ENCODE data around the gene MRC2.
A peak's percentile ranks its signal among the peaks of the same experiment; 100 is the strongest.

The MRC2 gene

GRCh38 chr17:62704381-62704971 lies 77.0 kb downstream of the MRC2 start:
- DNase-seq: peak; percentile 32

GRCh38 chr17:62705156-62705777 lies 77.8 kb downstream of the MRC2 start:
- no peak for DNase-seq

- no peak for DNase-seq
These were observed 78.5 kb downstream of the MRC2 start for GRCh38 chr17:62705778-62706597.

- no peak for DNase-seq
These were observed 79.3 kb downstream of the MRC2 start for GRCh38 chr17:62706598-62707424.

- DNase-seq: no peak
These were observed 79.9 kb downstream of the MRC2 start for GRCh38 chr17:62707425-62707739.

- no peak for DNase-seq
These were observed 81.1 kb downstream of the MRC2 start for GRCh38 chr17:62708587-62708986.

- no peak for DNase-seq
These were observed 84.7 kb downstream of the MRC2 start for GRCh38 chr17:62712171-62712581.

GRCh38 chr17:62713086-62713881 lies 85.8 kb downstream of the MRC2 start:
- no peak for DNase-seq

- DNase-seq: no peak
These were observed 86.7 kb downstream of the MRC2 start for GRCh38 chr17:62714016-62714777.

- DNase-seq: no peak
These were observed 88.5 kb downstream of the MRC2 start for GRCh38 chr17:62715882-62716390.

- no peak for DNase-seq
These were observed 89.5 kb downstream of the MRC2 start for GRCh38 chr17:62716834-62717588.

- no peak for DNase-seq
These were observed 90.1 kb downstream of the MRC2 start for GRCh38 chr17:62717589-62717855.

GRCh38 chr17:62717889-62718288 lies 90.4 kb downstream of the MRC2 start:
- DNase-seq: no peak

GRCh38 chr17:62718429-62718828 lies 91.0 kb downstream of the MRC2 start:
- no peak for DNase-seq

GRCh38 chr17:62719586-62719985 lies 92.1 kb downstream of the MRC2 start:
- no peak for DNase-seq

- DNase-seq: no peak
These were observed 92.8 kb downstream of the MRC2 start for GRCh38 chr17:62720126-62720850.

- no peak for DNase-seq
These were observed 95.2 kb downstream of the MRC2 start for GRCh38 chr17:62722625-62723024.

GRCh38 chr17:62723842-62724241 lies 96.4 kb downstream of the MRC2 start:
- peak; percentile 80 for DNase-seq

GRCh38 chr17:62724398-62725146 lies 97.1 kb downstream of the MRC2 start:
- DNase-seq: no peak
